HEK293 (cell line): Measurements from ENCODE around the gene GRIP1.

Source experiments
- CTCF ChIA-PET: fragments of 350-600 bp; formaldehyde crosslinking; extraction: SDS; loops from one replicate; lab custom pipeline; 2021; ENCODE audit warnings: antibody characterized with exemption; lab: Yijun Ruan, JAX
- POLR2A ChIA-PET: fragments of 300-600 bp; formaldehyde crosslinking; extraction: SDS; loops from one replicate; lab custom pipeline; 2020; ENCODE audit warnings: antibody characterized with exemption, inconsistent platforms; lab: Yijun Ruan, JAX
- H3K27ac ChIP-seq: fragments of 200-500 bp; sonication (Bioruptor generic); 2 replicates; pipeline ENCODE4 v1.5.1; 2014; ENCODE audit warnings: low read depth, low read length, control low read depth, inconsistent platforms; ENCODE audit errors: extremely low read depth
- H3K36me3 ChIP-seq, 2 experiments: fragments of 200-500 bp in 1 of 2; sonication (Bioruptor generic) in 1 of 2; 1 replicate in 1 of 2; 2 replicates in 1 of 2; pipeline ENCODE4 v1.5.1; 2014 to 2017; ENCODE audit warnings: inconsistent platforms in 2 of 2, low read length in 2 of 2; ENCODE audit not compliant: control insufficient read depth in 2 of 2, insufficient read depth in 1 of 2
- H3K4me1 ChIP-seq: fragments of 200-500 bp; sonication (Bioruptor generic); 2 replicates; pipeline ENCODE4 v1.5.1; 2014; ENCODE audit warnings: mild to moderate bottlenecking, low read length, inconsistent platforms; ENCODE audit not compliant: control insufficient read depth, insufficient read depth
- H3K4me3 ChIP-seq: 2 replicates; pipeline ENCODE4 v1.5.1; 2011; ENCODE audit warnings: low read depth, mild to moderate bottlenecking, control low read depth, low read length, moderate library complexity
- H3K9me3 ChIP-seq: fragments of 200-500 bp; sonication (Bioruptor generic); 2 replicates; pipeline ENCODE4 v1.5.1; 2014; ENCODE audit warnings: low read depth, low read length, inconsistent platforms; ENCODE audit not compliant: control insufficient read depth, insufficient read depth
- BCL11B ChIP-seq: fragments of 450-650 bp; formaldehyde crosslinking; IDR thresholded peaks from 2 replicates; pipeline ENCODE4 v1.5.1; 2016; ENCODE audit warnings: low read depth, missing biosample characterization, missing genetic modification characterization
- GFI1B ChIP-seq: fragments of 450-650 bp; formaldehyde crosslinking; IDR thresholded peaks from 2 replicates; pipeline ENCODE4 v1.5.1; 2016; ENCODE audit warnings: missing biosample characterization, missing genetic modification characterization
- HOXA7 ChIP-seq: sonication (generic); formaldehyde crosslinking; IDR thresholded peaks from 2 replicates; pipeline ENCODE4 v1.8.1; 2022; ENCODE audit warnings: missing genetic modification reagents, borderline replicate concordance
- KLF7 ChIP-seq: fragments of 450-650 bp; formaldehyde crosslinking; IDR thresholded peaks from 2 replicates; pipeline ENCODE4 v1.5.1; 2016; ENCODE audit warnings: missing biosample characterization, missing genetic modification characterization, borderline replicate concordance
- RBAK ChIP-seq: fragments of 450-650 bp; formaldehyde crosslinking; IDR thresholded peaks from 2 replicates; pipeline ENCODE4 v1.5.1; 2016; ENCODE audit warnings: missing biosample characterization, missing genetic modification characterization
- REPIN1 ChIP-seq: fragments of 450-650 bp; formaldehyde crosslinking; IDR thresholded peaks from 2 replicates; pipeline ENCODE4 v1.5.1; 2017; ENCODE audit warnings: missing biosample characterization, missing genetic modification characterization, low read depth
- REST ChIP-seq: fragments of 450-650 bp; formaldehyde crosslinking; IDR thresholded peaks from 2 replicates; pipeline ENCODE4 v1.5.1; 2016; ENCODE audit warnings: missing biosample characterization, missing genetic modification characterization
- SCRT2 ChIP-seq: fragments of 450-650 bp; formaldehyde crosslinking; IDR thresholded peaks from 2 replicates; pipeline ENCODE4 v1.5.1; 2016; ENCODE audit warnings: missing biosample characterization, missing genetic modification characterization
- ZBTB1 ChIP-seq: fragments of 450-650 bp; formaldehyde crosslinking; IDR thresholded peaks from 2 replicates; pipeline ENCODE4 v1.5.1; 2016; ENCODE audit warnings: missing biosample characterization, missing genetic modification characterization
- ZFP41 ChIP-seq: fragments of 450-650 bp; formaldehyde crosslinking; IDR thresholded peaks from 2 replicates; pipeline ENCODE4 v1.5.1; 2016; ENCODE audit warnings: missing biosample characterization, missing genetic modification characterization, borderline replicate concordance
- ZNF133 ChIP-seq: fragments of 450-650 bp; formaldehyde crosslinking; IDR thresholded peaks from 2 replicates; pipeline ENCODE4 v1.5.1; 2016; ENCODE audit warnings: missing biosample characterization, missing genetic modification characterization
- ZNF211 ChIP-seq: fragments of 450-650 bp; formaldehyde crosslinking; IDR thresholded peaks from 2 replicates; pipeline ENCODE4 v1.5.1; 2016; ENCODE audit warnings: low read depth, missing biosample characterization, missing genetic modification characterization
- ZNF248 ChIP-seq: fragments of 450-650 bp; formaldehyde crosslinking; IDR thresholded peaks from 2 replicates; pipeline ENCODE4 v1.5.1; 2017; ENCODE audit warnings: missing biosample characterization, missing genetic modification characterization
- ZNF26 ChIP-seq: fragments of 450-650 bp; formaldehyde crosslinking; IDR thresholded peaks from 2 replicates; pipeline ENCODE4 v1.5.1; 2016; ENCODE audit warnings: missing biosample characterization, missing genetic modification characterization
- ZNF280D ChIP-seq: fragments of 450-650 bp; formaldehyde crosslinking; IDR thresholded peaks from 2 replicates; pipeline ENCODE4 v1.5.1; 2016; ENCODE audit warnings: missing biosample characterization, missing genetic modification characterization
- ZNF324 ChIP-seq: fragments of 450-650 bp; formaldehyde crosslinking; IDR thresholded peaks from 2 replicates; pipeline ENCODE4 v1.5.1; 2016; ENCODE audit warnings: missing biosample characterization, missing genetic modification characterization
- ZNF335 ChIP-seq: fragments of 450-650 bp; formaldehyde crosslinking; conservative IDR thresholded peaks from 2 replicates; pipeline ENCODE4 v1.5.1; 2016; ENCODE audit warnings: missing biosample characterization, missing genetic modification characterization
- ZNF37A ChIP-seq: fragments of 450-650 bp; IDR thresholded peaks from 2 replicates; pipeline ENCODE4 v1.5.1; 2018; ENCODE audit warnings: missing biosample characterization, missing genetic modification characterization
- ZNF48 ChIP-seq: fragments of 450-650 bp; formaldehyde crosslinking; IDR thresholded peaks from 2 replicates; pipeline ENCODE4 v1.5.1; 2016; ENCODE audit warnings: missing biosample characterization, missing genetic modification characterization
- ZNF521 ChIP-seq: fragments of 450-650 bp; formaldehyde crosslinking; IDR thresholded peaks from 2 replicates; pipeline ENCODE4 v1.5.1; 2017; ENCODE audit warnings: missing biosample characterization, mild to moderate bottlenecking, missing genetic modification characterization
- ZNF544 ChIP-seq: fragments of 450-650 bp; formaldehyde crosslinking; IDR thresholded peaks from 2 replicates; pipeline ENCODE4 v1.5.0; 2017; ENCODE audit warnings: missing biosample characterization, missing genetic modification characterization
- ZNF624 ChIP-seq: fragments of 450-650 bp; formaldehyde crosslinking; IDR thresholded peaks from 2 replicates; pipeline ENCODE4 v1.5.1; 2017; ENCODE audit warnings: missing biosample characterization, missing genetic modification characterization
- ZNF645 ChIP-seq: fragments of 450-650 bp; formaldehyde crosslinking; IDR thresholded peaks from 2 replicates; pipeline ENCODE4; 2016; ENCODE audit warnings: missing biosample characterization, missing genetic modification characterization
- ZNF654 ChIP-seq: fragments of 450-650 bp; formaldehyde crosslinking; IDR thresholded peaks from 2 replicates; pipeline ENCODE4 v1.5.1; 2016; ENCODE audit warnings: low read depth, missing biosample characterization, missing genetic modification characterization
- ZNF701 ChIP-seq: fragments of 450-650 bp; formaldehyde crosslinking; IDR thresholded peaks from 2 replicates; pipeline ENCODE4 v1.5.1; 2016; ENCODE audit warnings: missing biosample characterization, missing genetic modification characterization
- ZNF704 ChIP-seq: fragments of 450-650 bp; formaldehyde crosslinking; IDR thresholded peaks from 2 replicates; pipeline ENCODE4 v1.5.1; 2016; ENCODE audit warnings: missing biosample characterization, missing genetic modification characterization
- ZNF76 ChIP-seq: fragments of 450-650 bp; formaldehyde crosslinking; IDR thresholded peaks from 2 replicates; pipeline ENCODE4; 2016; ENCODE audit warnings: low read depth, missing biosample characterization, missing genetic modification characterization, borderline replicate concordance

Gene GRIP1

GRCh38 chr12:66602483-66603143 is 76.3 kb downstream of the GRIP1 start:
- Histone ChIP-seq H3K4me1 (peaks cover 4% of the 10 kb centered on the region; the same call in 1 of the 2 replicates), H3K27ac (no peak overlapping the region), H3K36me3 (no peaks in the 10 kb centered on the region)
- TF ChIP-seq ZNF654 (tag by site-specific recombination) (no peak), ZNF645 (tag by site-specific recombination) (no peak), ZFP41 (tag by site-specific recombination) (no peak), ZNF324 (tag by site-specific recombination) (no peak), REPIN1 (tag by site-specific recombination) (no peak), SCRT2 (tag by site-specific recombination) (no peak), BCL11B (no peak), REST (tag by site-specific recombination) (no peak), ZNF280D (no peak), RBAK (no peak), ZNF48 (tag by site-specific recombination) (no peak), ZNF133 (tag by site-specific recombination) (no peak), ZNF701 (tag by site-specific recombination) (no peak), KLF7 (tag by site-specific recombination) (no peak), ZNF37A (no peak), ZNF544 (tag by site-specific recombination) (no peak)
- TF ChIP-seq, all 188 proteins: peak for 0
- ChIA-PET POLR2A (no interaction called here), CTCF (interaction anchor here (0.7 kb wide), 1 partner anchor 1028 kb away, joined by 3 read pairs; no protein-coding TSS in a partner anchor)
- Histone ChIP-seq H3K9me3 (no peaks in the 10 kb centered on the region), H3K4me3 (no peak overlapping the region)

GRCh38 chr12:66600903-66601302 is 78.0 kb downstream of the GRIP1 start:
- POLR2A ChIA-PET = no interaction called here
- H3K27ac ChIP-seq = no peak overlapping the region
- no peak overlapping the region for H3K4me3 ChIP-seq
- CTCF ChIA-PET = interaction anchor here (0.5 to 0.9 kb wide), 2 partner anchors 14 to 95 kb away, joined by 3 read pairs; no protein-coding TSS in a partner anchor
- no peaks in the 10 kb centered on the region for H3K9me3 ChIP-seq
- H3K36me3 ChIP-seq = no peaks in the 10 kb centered on the region
- peaks cover 4% of the 10 kb centered on the region; the same call in 1 of the 2 replicates for H3K4me1 ChIP-seq
- TF ChIP-seq ZBTB1 (tag by site-specific recombination) (no peak), ZNF335 (no peak), HOXA7 (CRISPR knock-in tag) (no peak), ZNF76 (tag by site-specific recombination) (no peak), ZNF704 (tag by site-specific recombination) (no peak), ZNF248 (tag by site-specific recombination) (no peak), ZNF624 (no peak), ZNF211 (tag by site-specific recombination) (no peak), ZNF26 (no peak), ZNF521 (no peak), GFI1B (tag by site-specific recombination) (no peak)
